Erythroblast (primary cell): ENCODE data around the gene VMO1.

Experiments
- GATA1 ChIP-seq: IDR thresholded peaks from 2 replicates; pipeline ENCODE4 v1.6.1; 2011; ENCODE audit warnings: low read depth, mild to moderate bottlenecking, control low read depth, low read length, moderate library complexity
- POLR2A ChIP-seq: IDR thresholded peaks from 2 replicates; pipeline ENCODE4 v1.6.1; 2011; ENCODE audit warnings: mild to moderate bottlenecking, low read length

DNA sequence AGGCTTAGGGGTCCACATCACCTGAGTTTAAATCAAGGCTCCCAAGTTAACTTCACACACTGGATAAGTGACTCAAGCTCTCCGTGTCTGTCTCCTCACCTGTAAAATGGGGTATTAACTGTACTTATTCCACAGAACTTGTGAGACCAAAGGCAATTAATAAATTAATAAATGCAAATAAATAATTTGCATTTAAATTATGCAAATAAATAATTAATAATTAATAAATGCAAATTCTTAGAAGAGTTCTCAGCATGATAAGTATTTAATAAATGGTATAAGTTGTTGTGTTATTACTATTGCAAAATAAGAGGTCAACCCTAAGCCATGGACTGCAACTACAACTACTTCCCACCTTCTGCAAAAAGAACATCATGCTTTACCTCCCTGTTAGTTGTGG, 32.8 kb downstream of the VMO1 start:
- TF ChIP-seq POLR2A (no peak), GATA1 (no peak)
